Neural cell (in vitro differentiated cells): ENCODE results near the gene PANK1. TPM values are rescaled to one million over a fixed set of nuclear protein-coding genes. Genes with fewer than 3 reads are reported as not detected.

Experiments
- H2AFZ ChIP-seq: fragments of 200-600, 300-800 bp; sonication (generic), shearing (Covaris generic); 2 replicates; pipeline ENCODE4 v1.6.0; 2014; ENCODE audit warnings: low read depth, mild to moderate bottlenecking, antibody characterized with exemption, low read length, moderate library complexity
- H3F3A ChIP-seq: fragments of 200-600 bp; shearing (Covaris generic); 2 replicates; pipeline ENCODE4 v1.6.1; 2016; ENCODE audit warnings: mild to moderate bottlenecking, moderate library complexity, mixed read lengths, antibody characterized with exemption, low read length; ENCODE audit not compliant: insufficient read depth, poor library complexity, severe bottlenecking
- H3K27ac ChIP-seq: fragments of 200-600, 300-800 bp; sonication (generic), shearing (Covaris generic); 2 replicates; pipeline ENCODE4 v1.5.1; 2014; ENCODE audit warnings: mild to moderate bottlenecking, low read length, moderate library complexity
- H3K27me3 ChIP-seq: fragments of 300-800, 200-600 bp; sonication (generic), shearing (Covaris generic); 2 replicates; pipeline ENCODE4 v1.6.0; 2014; ENCODE audit warnings: mild to moderate bottlenecking, low read depth, low read length, moderate library complexity; ENCODE audit not compliant: insufficient read depth
- H3K36me3 ChIP-seq: fragments of 300-800, 200-600 bp; sonication (generic), shearing (Covaris generic); 2 replicates; pipeline ENCODE4 v1.5.1; 2014; ENCODE audit warnings: mild to moderate bottlenecking, antibody characterized with exemption, low read length, moderate library complexity; ENCODE audit not compliant: insufficient read depth
- H3K4me2 ChIP-seq: fragments of 300-800, 200-600 bp; sonication (generic), shearing (Covaris generic); 2 replicates; pipeline ENCODE4 v1.6.0; 2014; ENCODE audit warnings: mild to moderate bottlenecking, low read length
- H3K4me3 ChIP-seq: fragments of 300-800, 200-600 bp; sonication (generic), shearing (Covaris generic); 2 replicates; pipeline ENCODE4 v1.5.1; 2014; ENCODE audit warnings: mild to moderate bottlenecking, low read length, moderate library complexity
- H3K79me2 ChIP-seq: fragments of 200-600 bp; shearing (Covaris generic); replicated peaks from 2 replicates; pipeline ENCODE4 v1.6.0; 2014; ENCODE audit warnings: mild to moderate bottlenecking, low read length, moderate library complexity; ENCODE audit not compliant: insufficient read depth
- H3K9ac ChIP-seq: fragments of 300-800, 200-600 bp; sonication (generic), shearing (Covaris generic); 2 replicates; pipeline ENCODE4 v1.6.1; 2016; ENCODE audit warnings: mild to moderate bottlenecking, low read length, mixed read lengths
- H3K9me2 ChIP-seq: fragments of 200-600 bp; shearing (Covaris generic); 2 replicates; pipeline ENCODE4 v1.6.1; 2016; ENCODE audit warnings: mild to moderate bottlenecking, low read length, mixed read lengths; ENCODE audit not compliant: insufficient read depth
- H3K9me3 ChIP-seq: fragments of 200-600, 300-800 bp; sonication (generic), shearing (Covaris generic); 2 replicates; pipeline ENCODE4 v1.6.1; 2016; ENCODE audit warnings: mild to moderate bottlenecking, mixed run types, low read length, moderate library complexity, mixed read lengths
- H4K20me1 ChIP-seq: fragments of 200-600 bp; shearing (Covaris generic); 2 replicates; pipeline ENCODE4 v1.6.1; 2016; ENCODE audit warnings: mild to moderate bottlenecking, mixed run types; ENCODE audit not compliant: insufficient read depth
- EP300 ChIP-seq: fragments of 450-650 bp; conservative IDR thresholded peaks from 2 replicates; pipeline ENCODE4 v1.6.1; 2014; ENCODE audit warnings: antibody characterized with exemption, mild to moderate bottlenecking, moderate library complexity; ENCODE audit not compliant: poor library complexity, severe bottlenecking
- EZH2 ChIP-seq: fragments of 200-600, 300-800 bp; shearing (Covaris generic), sonication (generic); IDR thresholded peaks from 2 replicates; pipeline ENCODE4 v1.6.1; 2014; ENCODE audit warnings: antibody characterized with exemption, low read length, borderline replicate concordance, mild to moderate bottlenecking; ENCODE audit not compliant: insufficient read depth, poor library complexity, severe bottlenecking
- MXI1 ChIP-seq: fragments of 450-650 bp; conservative IDR thresholded peaks from 2 replicates; pipeline ENCODE4 v1.6.1; 2014; ENCODE audit warnings: antibody characterized with exemption, mild to moderate bottlenecking; ENCODE audit not compliant: poor library complexity, severe bottlenecking
- POLR2AphosphoS5 ChIP-seq: IDR thresholded peaks from 2 replicates; pipeline ENCODE4 v1.6.1; 2012
- RAD21 ChIP-seq: fragments of 450-650 bp; conservative IDR thresholded peaks from 2 replicates; pipeline ENCODE4 v1.6.1; 2014; ENCODE audit warnings: antibody characterized with exemption, mild to moderate bottlenecking, moderate library complexity
- SMC3 ChIP-seq: fragments of 450-650 bp; conservative IDR thresholded peaks from 2 replicates; pipeline ENCODE4 v1.6.1; 2014; ENCODE audit warnings: antibody characterized with exemption, mild to moderate bottlenecking, moderate library complexity; ENCODE audit not compliant: poor library complexity
- TAF1 ChIP-seq: IDR thresholded peaks from 2 replicates; pipeline ENCODE4 v1.6.1; 2012; ENCODE audit warnings: low read depth
- polyA plus RNA-seq: library from polyadenylated mRNA; depleted of rRNA; stranded (reverse); fragments of >200 nt; gene quantifications from 2 replicates; pipeline ENCODE4 v1.2.3, GENCODE V29; 2014
- TF ChIP-seq, protein P1 (sequence below): fragments of 450-650 bp; IDR thresholded peaks from 2 replicates; pipeline ENCODE4 v1.5.1; 2014; ENCODE audit warnings: antibody characterized with exemption, mild to moderate bottlenecking, moderate library complexity; ENCODE audit not compliant: poor library complexity, severe bottlenecking
- TF ChIP-seq, protein P2 (sequence below): IDR thresholded peaks from 2 replicates; pipeline ENCODE4 v1.6.1; 2012; ENCODE audit warnings: borderline replicate concordance

PANK1 gene
- polyA plus RNA-seq, 1 donor from 2014 or later = 15.4 TPM

DNA sequence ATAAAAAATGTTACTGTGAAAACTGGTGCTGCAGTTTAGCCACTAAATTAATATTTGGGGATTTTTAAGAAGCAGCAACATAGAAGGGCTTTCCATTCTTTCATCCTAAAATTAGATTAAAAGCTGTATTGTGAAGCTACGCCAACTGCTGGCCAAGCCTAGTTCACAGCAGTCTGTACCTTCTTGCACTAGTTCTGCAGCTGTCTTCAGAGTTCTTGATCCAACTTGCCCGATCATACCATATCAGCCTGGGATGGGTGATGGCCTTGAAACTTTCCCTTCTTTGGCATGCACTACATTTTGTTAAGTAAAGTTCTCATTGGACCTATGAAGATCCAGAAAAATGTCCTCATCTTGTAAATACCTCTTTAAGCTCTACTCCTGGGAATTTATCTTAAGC is 20.3 kb upstream of the PANK1 start:
- H3K27ac ChIP-seq = no peak overlapping the region

DNA sequence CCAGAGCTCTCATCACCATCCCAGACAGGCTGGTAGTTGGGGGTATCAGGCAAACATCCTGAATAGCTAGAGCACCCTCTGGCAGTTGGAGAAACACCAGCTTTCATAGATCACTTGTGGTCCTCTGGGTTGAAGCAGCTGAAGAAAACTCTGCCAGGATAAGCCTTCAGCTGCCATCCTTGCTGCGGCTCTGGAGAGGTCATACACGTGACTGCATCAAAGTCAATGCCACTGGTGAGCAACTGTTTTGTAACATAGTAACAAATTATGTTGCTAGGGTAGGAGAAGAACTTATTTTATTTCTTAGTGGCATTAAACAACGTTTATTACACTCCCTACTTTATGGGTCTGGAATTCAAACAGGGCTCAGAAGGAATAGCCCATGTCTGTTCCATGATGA is 19.2 kb upstream of the PANK1 start:
- Histone ChIP-seq H2AFZ (no peak overlapping the region), H3K9me3 (no peaks in the 10 kb centered on the region), H4K20me1 (no peaks in the 10 kb centered on the region), H3K36me3 (no peaks in the 10 kb centered on the region), H3K79me2 (no peaks in the 10 kb centered on the region), H3K9ac (no peak overlapping the region), H3K9me2 (no peaks in the 10 kb centered on the region), H3F3A (no peaks in the 10 kb centered on the region), H3K27ac (no peak overlapping the region), H3K4me2 (no peak overlapping the region), H3K27me3 (no peaks in the 10 kb centered on the region), H3K4me3 (no peak overlapping the region)
- TF ChIP-seq, protein P1, sequence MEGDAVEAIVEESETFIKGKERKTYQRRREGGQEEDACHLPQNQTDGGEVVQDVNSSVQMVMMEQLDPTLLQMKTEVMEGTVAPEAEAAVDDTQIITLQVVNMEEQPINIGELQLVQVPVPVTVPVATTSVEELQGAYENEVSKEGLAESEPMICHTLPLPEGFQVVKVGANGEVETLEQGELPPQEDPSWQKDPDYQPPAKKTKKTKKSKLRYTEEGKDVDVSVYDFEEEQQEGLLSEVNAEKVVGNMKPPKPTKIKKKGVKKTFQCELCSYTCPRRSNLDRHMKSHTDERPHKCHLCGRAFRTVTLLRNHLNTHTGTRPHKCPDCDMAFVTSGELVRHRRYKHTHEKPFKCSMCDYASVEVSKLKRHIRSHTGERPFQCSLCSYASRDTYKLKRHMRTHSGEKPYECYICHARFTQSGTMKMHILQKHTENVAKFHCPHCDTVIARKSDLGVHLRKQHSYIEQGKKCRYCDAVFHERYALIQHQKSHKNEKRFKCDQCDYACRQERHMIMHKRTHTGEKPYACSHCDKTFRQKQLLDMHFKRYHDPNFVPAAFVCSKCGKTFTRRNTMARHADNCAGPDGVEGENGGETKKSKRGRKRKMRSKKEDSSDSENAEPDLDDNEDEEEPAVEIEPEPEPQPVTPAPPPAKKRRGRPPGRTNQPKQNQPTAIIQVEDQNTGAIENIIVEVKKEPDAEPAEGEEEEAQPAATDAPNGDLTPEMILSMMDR = no peak
- TF ChIP-seq SMC3 = no peak
- no peak for TF ChIP-seq POLR2AphosphoS5
- no peak for TF ChIP-seq EP300
- no peak for TF ChIP-seq RAD21
- no peak for TF ChIP-seq EZH2

More for the DNA sequence above, 20.3 kb upstream of the PANK1 start:
- H3K4me3 ChIP-seq = no peak overlapping the region
- no peaks in the 10 kb centered on the region for H3K79me2 ChIP-seq
- no peaks in the 10 kb centered on the region for H3K36me3 ChIP-seq
- no peak overlapping the region for H3K9ac ChIP-seq
- no peak overlapping the region for H2AFZ ChIP-seq
- H4K20me1 ChIP-seq = no peaks in the 10 kb centered on the region
- TF ChIP-seq RAD21 (no peak), MXI1 (no peak), TAF1 (no peak)
- TF ChIP-seq, protein P1 = no peak
- H3K27me3 ChIP-seq = no peaks in the 10 kb centered on the region
- H3K4me2 ChIP-seq = no peak overlapping the region
- H3K9me2 ChIP-seq = no peaks in the 10 kb centered on the region
- no peaks in the 10 kb centered on the region for H3K9me3 ChIP-seq
- H3F3A ChIP-seq = no peaks in the 10 kb centered on the region

DNA sequence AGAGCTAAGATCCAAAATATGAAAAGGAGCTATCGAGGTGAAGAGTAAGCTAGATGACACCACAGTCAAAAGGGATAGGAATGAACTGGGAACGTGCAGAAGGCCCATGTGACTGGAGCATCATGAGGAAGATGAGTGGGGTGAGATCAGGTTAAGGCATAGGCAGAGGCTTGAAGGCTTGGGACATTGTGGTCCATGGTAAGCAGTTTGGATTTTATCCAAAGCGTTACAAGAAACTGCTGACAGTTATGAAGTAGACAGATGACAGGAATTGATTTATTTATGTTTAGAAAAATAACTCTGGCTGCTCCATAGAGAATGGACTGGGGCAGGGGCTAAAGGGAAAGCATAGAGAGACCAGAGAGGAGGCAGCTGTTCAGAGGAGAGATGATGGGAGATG is 18.1 kb upstream of the PANK1 start:
- no peaks in the 10 kb centered on the region for H3K9me3 ChIP-seq
- no peak overlapping the region for H3K9ac ChIP-seq
- H4K20me1 ChIP-seq = no peaks in the 10 kb centered on the region
- H3K9me2 ChIP-seq = no peaks in the 10 kb centered on the region
- H3K4me3 ChIP-seq = no peak overlapping the region
- no peaks in the 10 kb centered on the region for H3F3A ChIP-seq
- H3K79me2 ChIP-seq = no peaks in the 10 kb centered on the region
- H3K36me3 ChIP-seq = no peaks in the 10 kb centered on the region
- no peak overlapping the region for H3K27ac ChIP-seq
- TF ChIP-seq SMC3 = no peak
- TF ChIP-seq TAF1 = no peak
- TF ChIP-seq, protein P2, sequence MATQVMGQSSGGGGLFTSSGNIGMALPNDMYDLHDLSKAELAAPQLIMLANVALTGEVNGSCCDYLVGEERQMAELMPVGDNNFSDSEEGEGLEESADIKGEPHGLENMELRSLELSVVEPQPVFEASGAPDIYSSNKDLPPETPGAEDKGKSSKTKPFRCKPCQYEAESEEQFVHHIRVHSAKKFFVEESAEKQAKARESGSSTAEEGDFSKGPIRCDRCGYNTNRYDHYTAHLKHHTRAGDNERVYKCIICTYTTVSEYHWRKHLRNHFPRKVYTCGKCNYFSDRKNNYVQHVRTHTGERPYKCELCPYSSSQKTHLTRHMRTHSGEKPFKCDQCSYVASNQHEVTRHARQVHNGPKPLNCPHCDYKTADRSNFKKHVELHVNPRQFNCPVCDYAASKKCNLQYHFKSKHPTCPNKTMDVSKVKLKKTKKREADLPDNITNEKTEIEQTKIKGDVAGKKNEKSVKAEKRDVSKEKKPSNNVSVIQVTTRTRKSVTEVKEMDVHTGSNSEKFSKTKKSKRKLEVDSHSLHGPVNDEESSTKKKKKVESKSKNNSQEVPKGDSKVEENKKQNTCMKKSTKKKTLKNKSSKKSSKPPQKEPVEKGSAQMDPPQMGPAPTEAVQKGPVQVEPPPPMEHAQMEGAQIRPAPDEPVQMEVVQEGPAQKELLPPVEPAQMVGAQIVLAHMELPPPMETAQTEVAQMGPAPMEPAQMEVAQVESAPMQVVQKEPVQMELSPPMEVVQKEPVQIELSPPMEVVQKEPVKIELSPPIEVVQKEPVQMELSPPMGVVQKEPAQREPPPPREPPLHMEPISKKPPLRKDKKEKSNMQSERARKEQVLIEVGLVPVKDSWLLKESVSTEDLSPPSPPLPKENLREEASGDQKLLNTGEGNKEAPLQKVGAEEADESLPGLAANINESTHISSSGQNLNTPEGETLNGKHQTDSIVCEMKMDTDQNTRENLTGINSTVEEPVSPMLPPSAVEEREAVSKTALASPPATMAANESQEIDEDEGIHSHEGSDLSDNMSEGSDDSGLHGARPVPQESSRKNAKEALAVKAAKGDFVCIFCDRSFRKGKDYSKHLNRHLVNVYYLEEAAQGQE = no peak
- no peak for TF ChIP-seq EZH2
- no peak for TF ChIP-seq EP300
- no peak for TF ChIP-seq RAD21
- no peak for TF ChIP-seq POLR2AphosphoS5
- TF ChIP-seq, protein P1 = no peak
- TF ChIP-seq MXI1 = no peak
- no peaks in the 10 kb centered on the region for H3K27me3 ChIP-seq
- no peak overlapping the region for H2AFZ ChIP-seq
- H3K4me2 ChIP-seq = no peak overlapping the region
